ENCODE measurements around the gene KRT78. TPM values are rescaled to one million over a fixed set of nuclear protein-coding genes. Genes with fewer than 3 reads are reported as not detected.
"Not testable (repeated sequence)": the region's sequence is repeated elsewhere in the genome, so short reads cannot be mapped to it uniquely, and the experiment has no call there.

Gene KRT78
- total and polyA plus RNA-seq, 8 donors = 0.73 to 98.0 (median 0.76) TPM; not detected in 5

- intact Hi-C loops (cut with DNase I; ENCODE audit: low total_unique reads) = no loop called here
- DNase-seq = no peak
- no peaks in the 10 kb centered on the region for H3K27me3 ChIP-seq
- no peak overlapping the region for H3K4me3 ChIP-seq
- no peaks in the 10 kb centered on the region for H3K9me3 ChIP-seq
- H3K27ac ChIP-seq = no peak overlapping the region
- 78 to 89% (median 88%) methylated on average over 3 of the region's 3 CpGs for WGBS, 5 donors
- TF ChIP-seq CTCF (IDR thresholded peaks at IDR 0.05) (no peak), POLR2A (IDR thresholded peaks at IDR 0.05) (no peak), POLR2AphosphoS5 (IDR thresholded peaks at IDR 0.05) (no peak), EP300 (IDR thresholded peaks at IDR 0.05) (no peak)
- no peaks in the 10 kb centered on the region for H3K4me1 ChIP-seq
- no peaks in the 10 kb centered on the region for H3K36me3 ChIP-seq
Observed at GRCh38 chr12:52857500-52857899, 8.7 kb upstream of the KRT78 start.

- WGBS, 5 donors = 68 to 83% (median 78%) methylated on average over 3 of the region's 3 CpGs
- DNase-seq = no peak
- TF ChIP-seq POLR2A (IDR thresholded peaks at IDR 0.05) (no peak), CTCF (IDR thresholded peaks at IDR 0.05) (no peak), EP300 (IDR thresholded peaks at IDR 0.05) (no peak), POLR2AphosphoS5 (IDR thresholded peaks at IDR 0.05) (no peak)
Observed at GRCh38 chr12:52856787-52857186, 8.0 kb upstream of the KRT78 start.

GRCh38 chr12:52856077-52856476 is 7.3 kb upstream of the KRT78 start:
- WGBS, 5 donors = 68 to 99% (median 94%) methylated on average over 2 of the region's 2 CpGs
- H3K36me3 ChIP-seq; H3K4me1 ChIP-seq; H3K4me3 ChIP-seq; H3K27me3 ChIP-seq; DNase-seq; H3K9me3 ChIP-seq; intact Hi-C loops (cut with DNase I; ENCODE audit: low total_unique reads); H3K27ac ChIP-seq: not testable (repeated sequence)

More at GRCh38 chr12:52856787-52857186, 8.0 kb upstream of the KRT78 start:
- H3K36me3 ChIP-seq = no peaks in the 10 kb centered on the region
- no peak overlapping the region for H3K27ac ChIP-seq
- no peak overlapping the region for H3K4me3 ChIP-seq
- no peaks in the 10 kb centered on the region for H3K27me3 ChIP-seq
- H3K9me3 ChIP-seq = no peaks in the 10 kb centered on the region
- intact Hi-C loops (cut with DNase I; ENCODE audit: low total_unique reads) = no loop called here
- H3K4me1 ChIP-seq = no peaks in the 10 kb centered on the region

GRCh38 chr12:52851787-52852186 is 3.0 kb upstream of the KRT78 start:
- Histone ChIP-seq H3K9me3 (no peaks in the 10 kb centered on the region), H3K4me1 (no peaks in the 10 kb centered on the region), H3K4me3 (no peak overlapping the region), H3K36me3 (no peaks in the 10 kb centered on the region), H3K27ac (no peak overlapping the region), H3K27me3 (peaks cover 0 to 26% (median 0%) of the 10 kb centered on the region in 3 donors)
- no peak for DNase-seq
- TF ChIP-seq CTCF (IDR thresholded peaks at IDR 0.05) (no peak), POLR2A (IDR thresholded peaks at IDR 0.05) (no peak), POLR2AphosphoS5 (IDR thresholded peaks at IDR 0.05) (no peak), EP300 (IDR thresholded peaks at IDR 0.05) (no peak)
- intact Hi-C loops (cut with DNase I; ENCODE audit: low total_unique reads) = no loop called here

GRCh38 chr12:52850681-52851080 is 1.9 kb upstream of the KRT78 start:
- TF ChIP-seq EP300 (IDR thresholded peaks at IDR 0.05) = no peak
- no peak for TF ChIP-seq POLR2AphosphoS5 (IDR thresholded peaks at IDR 0.05)
- TF ChIP-seq CTCF (IDR thresholded peaks at IDR 0.05) = no peak
- TF ChIP-seq POLR2A (IDR thresholded peaks at IDR 0.05) = no peak
- no peaks in the 10 kb centered on the region for H3K9me3 ChIP-seq
- DNase-seq = no peak
- H3K36me3 ChIP-seq = no peaks in the 10 kb centered on the region
- WGBS, 5 donors = 77 to 93% (median 81%) methylated on average over 5 of the region's 5 CpGs
- no peak overlapping the region for H3K4me3 ChIP-seq
- H3K4me1 ChIP-seq = no peaks in the 10 kb centered on the region
- peaks cover 0 to 32% (median 0%) of the 10 kb centered on the region in 3 donors for H3K27me3 ChIP-seq
- intact Hi-C loops (cut with DNase I; ENCODE audit: low total_unique reads) = no loop called here
- H3K27ac ChIP-seq = no peak overlapping the region

Data from stomach (tissue), 9 donors.